K562 (cell line): Measurements from ENCODE around the gene MAPT. TPM values are rescaled to one million over a fixed set of nuclear protein-coding genes. Genes with fewer than 3 reads are reported as not detected.
A peak's percentile ranks its signal among the peaks of the same experiment; 100 is the strongest.

Experiments used
- ATAC-seq: fragments of 200-7000 bp; cut with Tn5 transposase; 3 replicates; pipeline ENCODE4 v1.9.1; 2020; ENCODE audit warnings: moderate library complexity
- BruUV-seq: library from RNA; stranded (reverse); fragments of 400-500 nt; replicated peaks from 2 replicates; lab custom pipeline; 2021; lab: Mats Ljungman, UMichigan
- CTCF ChIA-PET: fragments of 300-600 bp; formaldehyde crosslinking; extraction: SDS; loops from one replicate; lab custom pipeline; 2021; ENCODE audit warnings: low intra/inter-chr PET ratio; lab: Yijun Ruan, JAX
- POLR2A ChIA-PET: fragments of 300-600, 350-650 bp; sonication (Branson Sonifier 250); formaldehyde crosslinking; extraction: SDS; loops from one replicate; lab custom pipeline; 2021; ENCODE audit warnings: antibody characterized with exemption, inconsistent platforms; lab: Yijun Ruan, JAX
- DNase-seq, 4 experiments: peaks; one replicate each; pipeline versions ENCODE4 v3.0.0 to v3.0.0-alpha.2; 2011 to 2018; ENCODE audit warnings: low spot score in 3 of 4, mixed read lengths in 3 of 4; ENCODE audit errors: extremely low read depth in 1 of 4
- FAIRE-seq: peaks from 2 replicates; lab custom pipeline; 2011; peaks lifted over from hg19 to GRCh38; lab: Jason Lieb, UNC
- H2AFZ ChIP-seq: 2 replicates; pipeline ENCODE4 v1.6.0; 2011; ENCODE audit warnings: low read depth, low read length, control low read depth, inconsistent platforms
- H3K27ac ChIP-seq: fragments of 200-600 bp; 3 replicates; pipeline ENCODE4 v1.8.0; 2011; ENCODE audit warnings: low read depth, mild to moderate bottlenecking, control low read depth, inconsistent platforms, low read length, moderate library complexity, mixed read lengths; ENCODE audit errors: extremely low read depth
- H3K27me3 ChIP-seq, 2 experiments: fragments of 300-600 bp in 1 of 2; 2 replicates in 1 of 2; 3 replicates in 1 of 2; pipeline versions ENCODE4 v1.6.0 to v1.8.0; 2011; ENCODE audit warnings: inconsistent platforms in 2 of 2, low read length in 2 of 2, mild to moderate bottlenecking in 1 of 2, mixed read lengths in 1 of 2, moderate library complexity in 1 of 2; ENCODE audit not compliant: control insufficient read depth in 2 of 2, insufficient read depth in 2 of 2
- H3K36me3 ChIP-seq: fragments of 300-600 bp; 3 replicates; pipeline ENCODE4 v1.8.0; 2011; ENCODE audit warnings: mild to moderate bottlenecking, low read length, inconsistent platforms; ENCODE audit not compliant: control insufficient read depth, insufficient read depth
- H3K4me1 ChIP-seq, 2 experiments: fragments of 200-600 bp in 1 of 2; replicated peaks in 1 of 2; 2 replicates in 1 of 2; 3 replicates in 1 of 2; pipeline versions ENCODE4 v1.5.1 to v1.8.0; 2011; ENCODE audit warnings: inconsistent platforms in 2 of 2, low read length in 2 of 2, mild to moderate bottlenecking in 1 of 2, mixed read lengths in 1 of 2, moderate library complexity in 1 of 2; ENCODE audit not compliant: control insufficient read depth in 2 of 2, insufficient read depth in 2 of 2
- H3K4me2 ChIP-seq: 2 replicates; pipeline ENCODE4 v1.6.1; 2011; ENCODE audit warnings: low read length, control low read depth, inconsistent platforms, mixed read lengths; ENCODE audit not compliant: insufficient read depth
- H3K4me3 ChIP-seq: fragments of 200-600 bp; sonication (generic), shearing (Covaris generic); 2 replicates; pipeline ENCODE4 v1.5.1; 2016; ENCODE audit warnings: control low read depth, inconsistent platforms
- H3K79me2 ChIP-seq: fragments of 200-600 bp; 3 replicates; pipeline ENCODE4 v1.8.0; 2011; ENCODE audit warnings: low read length, inconsistent platforms; ENCODE audit not compliant: control insufficient read depth, insufficient read depth
- H3K9ac ChIP-seq, 2 experiments: 2 replicates each; pipeline versions ENCODE4 v1.6.0 to v1.6.1; 2011; ENCODE audit warnings: low read depth in 2 of 2, low read length in 2 of 2, control low read depth in 1 of 2, inconsistent platforms in 1 of 2, mild to moderate bottlenecking in 1 of 2, mixed read lengths in 1 of 2; ENCODE audit not compliant: insufficient read depth in 1 of 2
- H3K9me1 ChIP-seq: one replicate; pipeline ENCODE4 v1.6.0; 2011; ENCODE audit warnings: inconsistent platforms, mild to moderate bottlenecking, low read length, moderate library complexity; ENCODE audit not compliant: control insufficient read depth, insufficient read depth
- H3K9me3 ChIP-seq: replicated peaks from 2 replicates; pipeline ENCODE4 v1.5.1; 2011; ENCODE audit warnings: low read depth, low read length, inconsistent platforms; ENCODE audit not compliant: control insufficient read depth, insufficient read depth
- H4K20me1 ChIP-seq: replicated peaks from 2 replicates; pipeline ENCODE4 v1.6.1; 2011; ENCODE audit warnings: low read length, inconsistent platforms, mixed read lengths; ENCODE audit not compliant: control insufficient read depth, insufficient read depth
- CBFA2T2 ChIP-seq: fragments of 450-650 bp; conservative IDR thresholded peaks from 2 replicates; pipeline ENCODE4 v1.6.1; 2017; ENCODE audit warnings: mild to moderate bottlenecking
- COPS2 ChIP-seq: fragments of 450-650 bp; conservative IDR thresholded peaks from 2 replicates; pipeline ENCODE4 v1.6.1; 2016; ENCODE audit warnings: mild to moderate bottlenecking, moderate library complexity
- NCOA6 ChIP-seq: fragments of 450-650 bp; IDR thresholded peaks from 2 replicates; pipeline ENCODE4 v1.6.1; 2017; ENCODE audit warnings: mild to moderate bottlenecking
- ZFP1 ChIP-seq: fragments of 450-650 bp; formaldehyde crosslinking; IDR thresholded peaks from 2 replicates; pipeline ENCODE4 v1.4.0; 2020; ENCODE audit warnings: mild to moderate bottlenecking, mixed read lengths
- ZNF121 ChIP-seq: sonication (generic); formaldehyde crosslinking; conservative IDR thresholded peaks from 2 replicates; pipeline ENCODE4 v1.8.0; 2022; ENCODE audit warnings: missing genetic modification reagents
- ZZZ3 ChIP-seq: fragments of 450-650 bp; IDR thresholded peaks from 2 replicates; pipeline ENCODE4 v1.6.1; 2016; ENCODE audit warnings: antibody characterized with exemption, mild to moderate bottlenecking, moderate library complexity
- WGBS: fragments of 100-300 bp; shearing (Covaris generic); methylation state at CpG from one replicate; pipeline ENCODE4 v1.1.6; 2016; ENCODE audit warnings: low coverage, mixed read lengths; ENCODE audit not compliant: insufficient coverage; ENCODE audit errors: missing lambda C conversion rate; 5-methylcytosine and 5-hydroxymethylcytosine counted together
- in situ Hi-C: fragments of 300-500 bp; cut with MboI; formaldehyde crosslinking; loops from 4 replicates; pipeline ENCODE4 v1.15.0; 2018; ENCODE audit warnings: inconsistent platforms, mixed read lengths
- intact Hi-C: fragments of 100-400 bp; cut with micrococcal nuclease; formaldehyde crosslinking; loops from 2 replicates; pipeline ENCODE4 v1.14.2; 2022
- polyA plus RNA-seq, 8 experiments: library from polyadenylated mRNA; depleted of rRNA in 4 of 8; stranded (reverse) in 5 of 8; unstranded in 3 of 8; fragments of >200 nt; fragmentation: Nextera tagmentation in 2 of 8; fragmentation: Illumina TruSeq in 1 of 8; extraction: Ambion mirVana in 2 of 8; extraction: Trizol in 1 of 8; gene quantifications; 2 replicates each; pipeline versions ENCODE4 v1.2.1 to v1.2.3, GENCODE V29; 2011 to 2014; ENCODE audit warnings: inconsistent platforms in 1 of 8, missing spikeins in 1 of 8
- total RNA-seq, 7 experiments: library from RNA; depleted of rRNA in 6 of 7; stranded (reverse); fragments of >200 nt in 6 of 7; fragmentation: Illumina TruSeq in 2 of 7; extraction: Trizol in 2 of 7; gene quantifications; 2 replicates each; pipeline versions ENCODE4 v1.2.1 to v1.2.3, GENCODE V29; 2011 to 2021; ENCODE audit warnings: low replicate concordance in 1 of 7
- TF ChIP-seq, protein P1 (sequence below): sonication (generic); formaldehyde crosslinking; IDR thresholded peaks from 2 replicates; pipeline ENCODE4 v1.8.1; 2022; ENCODE audit warnings: missing genetic modification reagents
- TF ChIP-seq, protein P2 (sequence below), 2 experiments: fragments of 450-650 bp in 1 of 2; IDR thresholded peaks; 2 replicates each; pipeline ENCODE4 v1.6.1; 2011 to 2017; ENCODE audit warnings: low read depth in 2 of 2, antibody characterized with exemption in 1 of 2, borderline replicate concordance in 1 of 2, low read length in 1 of 2, mild to moderate bottlenecking in 1 of 2, mixed read lengths in 1 of 2; ENCODE audit not compliant: control insufficient read depth in 1 of 2
- TF ChIP-seq, protein P3 (sequence below): sonication (generic); formaldehyde crosslinking; IDR thresholded peaks from 2 replicates; pipeline ENCODE4 v1.8.1; 2023; ENCODE audit warnings: mild to moderate bottlenecking, missing genetic modification reagents

The MAPT gene
- total and polyA plus RNA-seq, 9 of the 15 experiments (the other 6 are each of a cell fraction or from before 2014, with no cell fraction given): 0.04 to 1.1 (median 0.36) TPM

GRCh38 chr17:45962221-45962972, 68.0 kb downstream of the MAPT start:
- FAIRE-seq (no peak), ATAC-seq (no peak), DNase-seq (no peak)
- CTCF ChIA-PET: no interaction called here
- intact Hi-C loops: no loop called here
- no peaks in the 10 kb centered on the region for H3K79me2 ChIP-seq
- 42% methylated on average over 12 of the region's 12 CpGs for WGBS
- no peak overlapping the region for H3K9ac ChIP-seq
- in situ Hi-C loops: no loop called here
- no peaks in the 10 kb centered on the region; a peak in 2 of 5 replicates for H3K4me1 ChIP-seq
- H3K9me3 ChIP-seq: no peaks in the 10 kb centered on the region
- no peak overlapping the region for H2AFZ ChIP-seq
- H4K20me1 ChIP-seq: no peaks in the 10 kb centered on the region
- H3K36me3 ChIP-seq: no peaks in the 10 kb centered on the region
- no peaks in the 10 kb centered on the region for H3K9me1 ChIP-seq
- BruUV-seq: no TSS peak
- POLR2A ChIA-PET: no interaction called here
- no peak overlapping the region for H3K27ac ChIP-seq
- TF ChIP-seq NCOA6: no peak
- TF ChIP-seq ZNF121 (CRISPR knock-in tag): peak; percentile 50
- H3K27me3 ChIP-seq: peaks cover 19 to 50% of the 10 kb centered on the region in 2 experiments
- H3K4me2 ChIP-seq: no peak overlapping the region
- no peak overlapping the region for H3K4me3 ChIP-seq

DNA sequence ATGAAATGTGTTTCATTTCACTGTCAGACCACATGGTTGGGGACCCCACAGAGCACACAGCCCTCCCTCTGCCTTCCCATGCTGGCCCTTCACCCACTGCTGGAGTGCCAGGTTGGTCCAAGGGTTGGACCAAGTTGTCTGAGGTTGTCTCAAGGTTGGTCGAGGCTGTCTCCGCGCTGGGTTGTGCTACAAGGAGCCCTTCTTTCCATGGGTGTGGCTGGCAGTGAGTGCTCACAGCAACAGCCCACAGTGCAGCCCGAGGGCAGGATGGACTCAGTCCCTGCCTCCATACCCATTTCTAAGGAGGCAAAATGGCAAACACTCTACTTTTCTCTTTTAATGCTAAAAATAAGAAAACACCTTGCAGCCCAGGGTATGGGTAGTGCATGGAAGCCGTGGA, 68.9 kb downstream of the MAPT start:
- 26% methylated on average over 5 of the region's 5 CpGs for WGBS
- in situ Hi-C loops: no loop called here
- no peak for FAIRE-seq
- TF ChIP-seq, protein P1, sequence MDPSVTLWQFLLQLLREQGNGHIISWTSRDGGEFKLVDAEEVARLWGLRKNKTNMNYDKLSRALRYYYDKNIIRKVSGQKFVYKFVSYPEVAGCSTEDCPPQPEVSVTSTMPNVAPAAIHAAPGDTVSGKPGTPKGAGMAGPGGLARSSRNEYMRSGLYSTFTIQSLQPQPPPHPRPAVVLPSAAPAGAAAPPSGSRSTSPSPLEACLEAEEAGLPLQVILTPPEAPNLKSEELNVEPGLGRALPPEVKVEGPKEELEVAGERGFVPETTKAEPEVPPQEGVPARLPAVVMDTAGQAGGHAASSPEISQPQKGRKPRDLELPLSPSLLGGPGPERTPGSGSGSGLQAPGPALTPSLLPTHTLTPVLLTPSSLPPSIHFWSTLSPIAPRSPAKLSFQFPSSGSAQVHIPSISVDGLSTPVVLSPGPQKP (CRISPR knock-in tag): no peak
- TF ChIP-seq ZZZ3: no peak
- TF ChIP-seq COPS2: no peak
- TF ChIP-seq, protein P2, sequence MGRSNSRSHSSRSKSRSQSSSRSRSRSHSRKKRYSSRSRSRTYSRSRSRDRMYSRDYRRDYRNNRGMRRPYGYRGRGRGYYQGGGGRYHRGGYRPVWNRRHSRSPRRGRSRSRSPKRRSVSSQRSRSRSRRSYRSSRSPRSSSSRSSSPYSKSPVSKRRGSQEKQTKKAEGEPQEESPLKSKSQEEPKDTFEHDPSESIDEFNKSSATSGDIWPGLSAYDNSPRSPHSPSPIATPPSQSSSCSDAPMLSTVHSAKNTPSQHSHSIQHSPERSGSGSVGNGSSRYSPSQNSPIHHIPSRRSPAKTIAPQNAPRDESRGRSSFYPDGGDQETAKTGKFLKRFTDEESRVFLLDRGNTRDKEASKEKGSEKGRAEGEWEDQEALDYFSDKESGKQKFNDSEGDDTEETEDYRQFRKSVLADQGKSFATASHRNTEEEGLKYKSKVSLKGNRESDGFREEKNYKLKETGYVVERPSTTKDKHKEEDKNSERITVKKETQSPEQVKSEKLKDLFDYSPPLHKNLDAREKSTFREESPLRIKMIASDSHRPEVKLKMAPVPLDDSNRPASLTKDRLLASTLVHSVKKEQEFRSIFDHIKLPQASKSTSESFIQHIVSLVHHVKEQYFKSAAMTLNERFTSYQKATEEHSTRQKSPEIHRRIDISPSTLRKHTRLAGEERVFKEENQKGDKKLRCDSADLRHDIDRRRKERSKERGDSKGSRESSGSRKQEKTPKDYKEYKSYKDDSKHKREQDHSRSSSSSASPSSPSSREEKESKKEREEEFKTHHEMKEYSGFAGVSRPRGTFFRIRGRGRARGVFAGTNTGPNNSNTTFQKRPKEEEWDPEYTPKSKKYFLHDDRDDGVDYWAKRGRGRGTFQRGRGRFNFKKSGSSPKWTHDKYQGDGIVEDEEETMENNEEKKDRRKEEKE (IDR thresholded peaks at IDR 0.05; ENCODE audit: borderline replicate concordance in 1 of 2, control insufficient read depth in 1 of 2, low read depth in 2 of 2, low read length in 1 of 2): no peak
- TF ChIP-seq ZFP1 (CRISPR knock-in tag): no peak
- no peak for TF ChIP-seq CBFA2T2
- TF ChIP-seq, protein P3, sequence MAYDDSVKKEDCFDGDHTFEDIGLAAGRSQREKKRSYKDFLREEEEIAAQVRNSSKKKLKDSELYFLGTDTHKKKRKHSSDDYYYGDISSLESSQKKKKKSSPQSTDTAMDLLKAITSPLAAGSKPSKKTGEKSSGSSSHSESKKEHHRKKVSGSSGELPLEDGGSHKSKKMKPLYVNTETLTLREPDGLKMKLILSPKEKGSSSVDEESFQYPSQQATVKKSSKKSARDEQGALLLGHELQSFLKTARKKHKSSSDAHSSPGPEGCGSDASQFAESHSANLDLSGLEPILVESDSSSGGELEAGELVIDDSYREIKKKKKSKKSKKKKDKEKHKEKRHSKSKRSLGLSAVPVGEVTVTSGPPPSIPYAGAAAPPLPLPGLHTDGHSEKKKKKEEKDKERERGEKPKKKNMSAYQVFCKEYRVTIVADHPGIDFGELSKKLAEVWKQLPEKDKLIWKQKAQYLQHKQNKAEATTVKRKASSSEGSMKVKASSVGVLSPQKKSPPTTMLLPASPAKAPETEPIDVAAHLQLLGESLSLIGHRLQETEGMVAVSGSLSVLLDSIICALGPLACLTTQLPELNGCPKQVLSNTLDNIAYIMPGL (CRISPR knock-in tag): no peak

More for the DNA sequence above, 68.9 kb downstream of the MAPT start:
- Histone ChIP-seq H3K9me1 (no peaks in the 10 kb centered on the region), H4K20me1 (0 out of 2 replicates have a peak, but pooled peaks cover 2% of the 10 kb centered on the region), H3K4me3 (no peak overlapping the region), H3K27me3 (peaks cover 21 to 58% of the 10 kb centered on the region in 2 experiments), H3K79me2 (no peaks in the 10 kb centered on the region), H3K36me3 (no peaks in the 10 kb centered on the region), H3K9me3 (no peaks in the 10 kb centered on the region), H3K9ac (peak overlapping the region in 1 of 2 experiments; percentile 21; a peak in 1 of 4 replicates), H2AFZ (no peak overlapping the region), H3K4me2 (no peak overlapping the region), H3K27ac (no peak overlapping the region), H3K4me1 (no peaks in the 10 kb centered on the region; a peak in 2 of 5 replicates)
- ATAC-seq (no peak), DNase-seq (no peak)
- BruUV-seq: no TSS peak
- POLR2A ChIA-PET: no interaction called here
- intact Hi-C loops: no loop called here
- CTCF ChIA-PET: no interaction called here
